Stimulated activated CD8-positive, alpha-beta memory T cell treated with anti-CD3 and anti-CD28 coated beads, Interleukin-12 subunit alpha, Interleukin-12 subunit beta, amount 100 ng/mL, for 4 hours (primary cell): ENCODE measurements around the gene SERGEF.

Experiments
- DNase-seq: peaks from one replicate; pipeline ENCODE4 v3.0.0-alpha.2; 2020; ENCODE audit warnings: low read depth

Gene SERGEF

DNA sequence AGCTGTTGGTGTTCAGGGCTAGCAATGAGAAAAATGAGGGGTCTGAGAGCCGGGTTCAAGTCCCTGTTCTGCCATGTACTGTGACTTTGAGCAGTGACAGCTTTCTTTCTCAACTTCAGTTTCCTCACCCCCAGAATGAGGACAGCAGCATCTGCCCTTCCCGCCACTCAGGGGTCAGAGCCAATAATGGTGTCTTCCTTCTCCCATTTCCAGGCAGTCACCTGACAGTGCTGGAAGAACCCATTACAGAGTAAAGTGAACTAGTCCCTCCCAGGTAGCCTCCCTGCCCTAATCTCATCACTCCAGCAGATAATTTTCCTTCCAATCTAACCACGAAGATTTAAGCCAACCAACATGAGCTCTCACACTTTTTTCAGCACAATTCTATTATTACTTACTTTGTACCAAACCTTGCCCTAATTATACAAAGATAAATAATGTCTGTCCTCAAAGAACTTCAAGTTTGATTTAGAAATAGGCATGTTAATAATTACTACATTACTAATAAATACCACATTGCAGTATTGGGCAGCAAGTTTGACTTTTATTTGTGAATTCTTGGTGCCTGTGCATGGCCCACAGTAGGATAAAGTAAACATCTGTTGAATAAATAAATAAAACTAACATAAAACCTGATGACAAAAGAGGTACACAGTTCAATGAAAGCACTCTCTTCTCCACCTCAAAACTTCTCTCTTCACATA lies 61.0 kb downstream of the SERGEF start:
- DNase-seq = no peak

DNA sequence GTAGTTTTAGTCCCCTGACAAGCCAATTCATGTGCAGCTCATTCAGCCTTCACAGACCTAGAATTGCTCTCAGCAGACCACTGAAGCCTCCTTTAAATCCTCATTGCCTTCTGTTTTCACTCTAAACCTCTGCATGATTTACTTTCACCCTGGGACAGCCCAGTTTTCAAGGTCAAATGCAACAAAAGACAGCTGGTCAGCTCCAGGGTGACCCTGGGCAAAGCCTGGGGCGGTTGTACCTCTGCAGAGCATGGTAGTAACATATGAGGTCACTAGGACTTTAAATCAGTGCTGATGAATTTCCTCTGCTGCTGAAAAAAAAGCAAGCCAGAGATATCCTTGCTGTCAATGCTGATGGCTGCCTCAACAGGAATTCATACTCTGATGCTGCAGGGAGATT lies 62.2 kb downstream of the SERGEF start:
- DNase-seq = no peak

GRCh38 chr11:17948296-17948695 lies 64.6 kb downstream of the SERGEF start:
- no peak for DNase-seq

GRCh38 chr11:17939542-17939941 lies 73.3 kb downstream of the SERGEF start:
- DNase-seq = no peak

GRCh38 chr11:17936790-17937189 lies 76.1 kb downstream of the SERGEF start:
- DNase-seq = no peak

DNA sequence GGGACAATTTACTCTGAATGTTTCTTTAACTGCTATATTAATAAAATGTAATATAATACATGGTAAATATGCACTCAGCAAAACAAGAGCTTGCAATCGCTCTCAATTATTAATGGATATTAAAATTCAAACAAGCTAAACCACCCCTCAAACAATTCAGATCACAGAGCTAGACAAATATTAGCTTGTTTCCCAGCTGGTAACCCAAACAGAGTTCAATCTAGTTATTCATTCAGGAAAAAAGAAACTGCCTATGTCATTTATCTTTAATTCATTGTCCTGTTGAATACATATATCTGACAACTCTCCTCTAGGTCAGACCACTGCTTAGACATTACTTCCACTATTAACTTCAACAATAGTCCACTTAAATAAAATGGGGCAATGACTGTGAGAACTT lies 78.7 kb downstream of the SERGEF start:
- no peak for DNase-seq

- no peak for DNase-seq
These were observed 79.1 kb downstream of the SERGEF start for GRCh38 chr11:17933708-17934107.

DNA sequence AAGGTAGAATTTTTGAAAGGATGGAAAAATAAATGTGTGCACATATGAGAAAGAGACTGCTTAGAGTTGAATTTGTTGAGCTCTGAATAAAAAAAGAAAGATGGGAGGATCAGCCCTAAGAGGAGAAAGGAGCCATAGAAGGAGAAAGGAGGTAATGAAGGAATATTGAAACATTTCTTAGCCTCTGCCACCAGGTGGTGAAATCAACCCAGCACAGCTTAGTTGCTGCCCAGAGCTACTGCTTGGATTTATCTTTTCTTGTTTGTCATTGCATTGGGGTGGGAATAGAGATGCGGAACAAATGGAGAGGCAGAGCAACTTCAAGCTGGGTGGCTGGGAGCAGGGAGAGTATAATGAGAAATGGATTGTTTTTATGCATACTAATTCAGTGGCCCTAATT lies 80.4 kb downstream of the SERGEF start:
- DNase-seq = no peak

GRCh38 chr11:17931595-17931994 lies 81.3 kb downstream of the SERGEF start:
- no peak for DNase-seq

GRCh38 chr11:17930544-17931125 lies 82.2 kb downstream of the SERGEF start:
- DNase-seq = no peak

DNA sequence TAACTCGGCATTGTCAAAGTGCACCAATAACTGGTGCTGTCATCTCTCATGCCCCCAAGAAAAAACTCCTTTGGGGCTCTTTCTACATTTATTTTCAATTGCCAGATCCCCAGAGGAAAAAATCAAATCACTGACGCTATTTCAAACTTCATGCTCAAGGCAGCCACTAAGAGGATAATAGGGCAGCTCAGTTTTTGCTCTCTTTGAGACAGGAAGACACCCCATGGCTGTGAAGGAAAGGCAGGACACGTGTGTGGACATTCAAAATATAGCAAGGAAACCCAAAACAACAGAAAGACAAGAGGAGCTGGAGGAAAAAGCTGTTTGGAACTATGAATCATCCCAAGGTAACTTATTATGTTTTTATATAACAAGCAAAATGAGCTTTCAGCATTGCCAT lies 83.7 kb downstream of the SERGEF start:
- no peak for DNase-seq

- no peak for DNase-seq
These were observed 85.0 kb downstream of the SERGEF start for GRCh38 chr11:17927681-17928343.

DNA sequence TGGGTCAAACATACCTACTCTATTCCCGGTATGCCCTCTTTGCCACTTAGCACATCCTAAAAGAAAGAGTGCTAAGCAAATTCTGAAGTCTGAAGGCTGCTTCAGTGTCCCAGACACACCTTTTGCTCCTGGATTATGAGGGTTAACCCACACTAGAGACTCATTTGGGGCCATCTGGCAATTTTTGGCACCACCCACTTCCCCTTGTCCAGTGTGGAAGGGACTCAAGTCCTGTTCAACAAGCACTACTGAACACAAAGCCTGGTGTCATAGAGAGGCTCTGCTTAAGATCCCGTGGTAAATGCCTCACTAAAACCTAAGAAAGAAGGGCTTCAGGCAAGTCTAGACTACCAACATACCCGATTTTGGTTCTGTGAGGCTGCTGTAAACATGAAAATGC lies 85.8 kb downstream of the SERGEF start:
- DNase-seq = no peak

- DNase-seq = no peak
These were observed 88.1 kb downstream of the SERGEF start for GRCh38 chr11:17924713-17925112.

DNA sequence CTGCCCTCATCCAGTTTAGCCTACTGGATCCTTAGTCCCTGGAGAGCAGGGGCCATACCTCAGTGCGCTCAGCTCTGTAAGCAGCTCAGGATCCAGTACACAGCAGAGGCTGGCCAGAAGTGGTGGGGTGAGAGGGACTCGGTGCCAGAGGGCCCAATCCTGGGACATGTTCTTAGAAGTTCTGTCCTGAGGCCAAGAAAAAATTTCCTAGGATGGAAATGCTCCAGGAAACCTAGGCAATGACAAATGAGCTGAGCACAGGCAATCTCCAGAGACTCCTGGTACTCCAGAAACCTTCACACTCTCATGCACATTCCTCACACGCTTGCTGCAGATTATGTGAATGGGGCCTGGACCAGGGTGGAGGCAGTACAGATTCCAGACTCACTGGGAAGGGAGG lies 89.6 kb downstream of the SERGEF start:
- DNase-seq = no peak

DNA sequence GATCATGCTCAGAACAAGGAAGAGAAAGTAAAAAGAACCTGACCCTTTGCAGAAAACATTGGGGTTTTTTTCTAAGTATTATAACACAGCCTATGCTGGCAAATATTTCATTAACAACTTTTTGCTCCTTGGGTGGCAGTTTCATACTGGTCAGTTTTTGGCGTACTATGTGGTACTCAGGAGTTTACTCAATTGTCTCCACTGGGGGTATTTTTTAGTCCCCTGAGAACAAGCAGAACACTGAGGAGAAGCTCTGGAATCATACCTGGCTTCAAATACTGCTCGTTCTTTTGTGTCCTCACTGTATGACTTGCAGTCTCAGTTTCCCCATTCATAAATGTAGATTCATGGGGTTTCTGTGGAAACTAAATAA lies 90.4 kb downstream of the SERGEF start:
- no peak for DNase-seq

GRCh38 chr11:17921659-17922415 lies 91.0 kb downstream of the SERGEF start:
- DNase-seq = no peak

DNA sequence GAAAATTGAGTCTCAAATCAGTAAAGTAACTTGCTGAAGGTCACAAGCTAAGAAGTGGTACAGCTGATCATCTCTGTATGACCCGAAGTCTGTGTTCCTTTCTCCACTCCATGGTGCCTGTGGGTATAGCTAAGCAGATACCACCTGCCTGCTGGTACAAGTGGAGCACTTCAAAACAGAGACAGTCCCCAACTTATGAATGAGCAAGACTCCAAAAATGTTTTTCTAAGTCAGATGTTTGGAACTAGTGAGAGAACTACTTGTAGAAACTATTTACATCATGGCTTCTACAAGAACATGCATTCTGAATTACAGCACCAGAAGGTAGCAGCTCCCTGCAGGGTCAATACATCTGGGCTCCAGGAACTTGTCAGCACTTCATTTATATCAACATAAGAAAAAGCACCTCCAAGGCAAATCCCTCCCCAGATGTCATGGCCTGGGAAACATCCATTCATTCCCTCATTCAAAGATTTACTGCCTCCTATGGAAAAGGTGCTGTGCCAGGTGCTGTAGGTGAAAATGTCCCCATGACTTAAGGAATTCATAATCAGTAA lies 94.7 kb downstream of the SERGEF start:
- DNase-seq = no peak

- no peak for DNase-seq
These were observed 95.3 kb downstream of the SERGEF start for GRCh38 chr11:17917556-17917955.

DNA sequence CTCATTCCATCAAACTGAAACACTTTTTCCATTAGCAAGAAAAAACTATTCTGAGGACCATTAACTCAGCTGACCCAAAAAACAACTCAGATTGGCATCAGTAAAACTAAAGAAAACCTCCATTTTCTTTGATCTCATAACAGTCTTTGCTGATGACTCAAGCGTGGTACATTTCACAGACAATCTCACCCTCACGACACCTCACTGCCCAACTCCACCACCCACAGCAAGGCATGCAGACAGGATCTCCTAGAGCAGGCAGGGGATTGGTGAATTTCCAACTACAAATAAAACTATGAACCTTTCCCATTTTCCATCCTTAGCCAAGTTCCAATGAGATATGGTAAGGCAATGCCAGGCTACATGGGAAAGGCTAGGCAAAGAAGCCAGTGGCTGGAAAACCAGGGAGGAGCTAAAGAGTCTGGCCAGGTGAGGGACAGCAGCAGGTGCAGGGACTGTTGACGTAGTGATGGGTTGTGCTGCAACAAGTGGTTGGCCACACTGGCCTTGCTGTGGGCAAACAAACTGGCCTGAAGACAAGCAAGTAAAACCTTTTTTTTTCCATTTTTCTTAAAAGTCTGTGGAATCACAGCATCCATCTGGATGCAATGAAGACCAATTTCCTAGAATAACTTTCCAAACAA lies 97.2 kb downstream of the SERGEF start:
- no peak for DNase-seq

DNA sequence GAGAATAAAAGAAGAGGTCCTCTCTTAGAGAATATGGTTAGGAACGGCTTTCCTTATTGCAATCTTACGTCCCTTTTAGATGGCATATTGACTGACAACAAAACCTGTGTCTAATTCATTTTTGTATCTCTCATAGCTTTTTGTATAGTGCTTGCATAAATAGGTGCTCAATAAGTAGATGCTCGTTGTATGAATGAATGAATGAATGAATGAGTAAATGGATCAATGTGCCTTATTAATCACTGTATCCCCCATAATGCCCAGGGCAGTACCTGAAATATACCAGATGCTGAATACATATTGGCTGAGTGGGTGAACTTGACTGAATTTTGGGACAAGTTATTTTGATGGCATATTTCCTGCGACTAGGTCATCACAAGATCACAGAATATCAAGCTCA lies 97.9 kb downstream of the SERGEF start:
- DNase-seq = no peak

DNA sequence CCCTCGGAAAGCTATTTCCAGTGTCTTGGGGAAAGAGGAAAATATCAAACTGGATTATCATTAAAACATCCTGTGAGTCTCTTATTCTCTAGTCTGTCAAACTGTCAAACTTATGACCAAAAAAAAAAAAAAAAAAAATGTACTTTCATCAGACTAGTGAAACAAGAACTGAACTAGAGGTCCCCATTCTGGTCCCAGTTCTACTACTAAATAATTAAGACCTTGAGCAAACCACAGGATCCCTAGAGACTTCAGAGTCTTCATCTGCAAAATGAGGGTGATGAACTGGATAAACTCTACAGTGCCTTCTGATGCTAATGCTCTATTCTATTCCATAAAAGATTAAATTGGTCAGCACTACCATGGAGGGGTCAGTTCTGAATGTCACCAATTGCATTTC lies 105.8 kb downstream of the SERGEF start:
- no peak for DNase-seq
